ENCODE data around the gene AGPAT2. TPM values are rescaled to one million over a fixed set of nuclear protein-coding genes. Genes with fewer than 3 reads are reported as not detected.

AGPAT2 gene
- total and polyA plus RNA-seq, 2 donors from 2014 or later, result 73.4 to 83.6 TPM

DNA sequence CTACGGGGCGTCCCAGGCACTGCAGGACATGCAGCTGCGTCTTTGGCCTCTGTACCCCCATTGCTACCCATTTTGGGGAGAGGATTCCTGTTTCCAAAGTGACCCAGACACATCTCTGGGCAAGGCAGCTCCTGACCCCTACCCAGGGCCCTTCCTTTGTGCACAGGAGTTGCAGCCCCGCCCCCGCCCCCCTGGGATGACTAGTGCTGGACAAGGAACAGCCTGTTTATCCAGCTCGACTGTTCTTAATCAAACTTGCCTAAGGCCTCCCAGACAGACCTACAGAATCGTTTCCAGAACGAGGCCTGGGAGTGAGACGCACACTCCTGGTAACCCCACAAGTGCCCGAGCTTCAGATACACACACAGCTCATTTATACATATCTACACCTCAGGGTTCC is 38.4 kb upstream of the AGPAT2 start:
- peak overlapping the region in 2 of 3 donors; percentile 48 to 98 for H3K9ac ChIP-seq (ENCODE audit: low read length in 3 of 3)
- TF ChIP-seq, protein P1, sequence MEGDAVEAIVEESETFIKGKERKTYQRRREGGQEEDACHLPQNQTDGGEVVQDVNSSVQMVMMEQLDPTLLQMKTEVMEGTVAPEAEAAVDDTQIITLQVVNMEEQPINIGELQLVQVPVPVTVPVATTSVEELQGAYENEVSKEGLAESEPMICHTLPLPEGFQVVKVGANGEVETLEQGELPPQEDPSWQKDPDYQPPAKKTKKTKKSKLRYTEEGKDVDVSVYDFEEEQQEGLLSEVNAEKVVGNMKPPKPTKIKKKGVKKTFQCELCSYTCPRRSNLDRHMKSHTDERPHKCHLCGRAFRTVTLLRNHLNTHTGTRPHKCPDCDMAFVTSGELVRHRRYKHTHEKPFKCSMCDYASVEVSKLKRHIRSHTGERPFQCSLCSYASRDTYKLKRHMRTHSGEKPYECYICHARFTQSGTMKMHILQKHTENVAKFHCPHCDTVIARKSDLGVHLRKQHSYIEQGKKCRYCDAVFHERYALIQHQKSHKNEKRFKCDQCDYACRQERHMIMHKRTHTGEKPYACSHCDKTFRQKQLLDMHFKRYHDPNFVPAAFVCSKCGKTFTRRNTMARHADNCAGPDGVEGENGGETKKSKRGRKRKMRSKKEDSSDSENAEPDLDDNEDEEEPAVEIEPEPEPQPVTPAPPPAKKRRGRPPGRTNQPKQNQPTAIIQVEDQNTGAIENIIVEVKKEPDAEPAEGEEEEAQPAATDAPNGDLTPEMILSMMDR (IDR thresholded peaks at IDR 0.05; ENCODE audit: borderline replicate concordance, extremely low read depth, insufficient read depth), result no peak
- H3K4me3 ChIP-seq (ENCODE audit: low read length in 3 of 3), result peak overlapping the region in 1 of 3 donors; percentile 98
- peaks cover 4 to 32% (median 15%) of the 10 kb centered on the region in 3 donors for H3K36me3 ChIP-seq (ENCODE audit: control insufficient read depth in 2 of 3, insufficient read depth in 3 of 3, low read length in 3 of 3)
- H3K27me3 ChIP-seq (ENCODE audit: control insufficient read depth, insufficient read depth, low read length), result no peaks in the 10 kb centered on the region
- peak overlapping the region in 1 of 2 donors; percentile 44 for H3K27ac ChIP-seq (ENCODE audit: low read depth in 2 of 2, low read length in 2 of 2)
- peak in 1 of 5 donors; percentile 43 for DNase-seq
- no peak for FAIRE-seq
- peaks cover 0 to 32% (median 10%) of the 10 kb centered on the region in 3 donors for H3K4me1 ChIP-seq (ENCODE audit: control insufficient read depth in 2 of 3, insufficient read depth in 2 of 3, low read depth in 1 of 3, low read length in 3 of 3)
- intact Hi-C loops (cut with DNase I), result no loop called here
- H3K9me3 ChIP-seq (ENCODE audit: control insufficient read depth in 2 of 3, insufficient read depth in 1 of 3, low read length in 3 of 3), result no peaks in the 10 kb centered on the region

DNA sequence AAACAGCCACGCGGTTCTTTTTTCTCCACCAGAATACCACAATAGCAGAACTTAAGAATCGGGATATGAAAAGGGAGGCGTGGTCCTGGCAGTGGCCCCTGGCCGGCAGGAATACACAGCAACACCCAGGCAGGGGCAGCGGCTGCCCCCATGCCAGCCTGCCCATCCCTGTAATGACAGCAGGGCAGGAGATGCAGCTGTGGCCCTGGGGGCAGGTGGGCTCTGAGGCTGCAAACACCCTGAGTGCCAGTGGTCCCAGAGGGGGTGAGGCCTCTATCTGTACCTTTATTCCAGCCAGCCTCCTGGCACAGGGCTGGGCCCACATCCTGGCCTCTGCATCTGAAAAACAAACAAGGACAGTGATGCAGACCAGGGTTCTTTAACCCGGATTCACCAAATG is 37.5 kb upstream of the AGPAT2 start:
- H3K27ac ChIP-seq (ENCODE audit: low read depth in 2 of 2, low read length in 2 of 2), result no peak overlapping the region
- no peaks in the 10 kb centered on the region for H3K9me3 ChIP-seq (ENCODE audit: control insufficient read depth in 2 of 3, insufficient read depth in 1 of 3, low read length in 3 of 3)
- intact Hi-C loops (cut with DNase I), result no loop called here
- FAIRE-seq, result no peak
- H3K36me3 ChIP-seq (ENCODE audit: control insufficient read depth in 2 of 3, insufficient read depth in 3 of 3, low read length in 3 of 3), result peaks cover 4 to 32% (median 15%) of the 10 kb centered on the region in 3 donors
- no peaks in the 10 kb centered on the region for H3K27me3 ChIP-seq (ENCODE audit: control insufficient read depth, insufficient read depth, low read length)
- no peak for DNase-seq
- peaks cover 0 to 32% (median 10%) of the 10 kb centered on the region in 3 donors for H3K4me1 ChIP-seq (ENCODE audit: control insufficient read depth in 2 of 3, insufficient read depth in 2 of 3, low read depth in 1 of 3, low read length in 3 of 3)
- no peak overlapping the region for H3K9ac ChIP-seq (ENCODE audit: low read length in 3 of 3)
- H3K4me3 ChIP-seq (ENCODE audit: low read length in 3 of 3), result no peak overlapping the region
- TF ChIP-seq, protein P1 (IDR thresholded peaks at IDR 0.05; ENCODE audit: borderline replicate concordance, extremely low read depth, insufficient read depth), result no peak

DNA sequence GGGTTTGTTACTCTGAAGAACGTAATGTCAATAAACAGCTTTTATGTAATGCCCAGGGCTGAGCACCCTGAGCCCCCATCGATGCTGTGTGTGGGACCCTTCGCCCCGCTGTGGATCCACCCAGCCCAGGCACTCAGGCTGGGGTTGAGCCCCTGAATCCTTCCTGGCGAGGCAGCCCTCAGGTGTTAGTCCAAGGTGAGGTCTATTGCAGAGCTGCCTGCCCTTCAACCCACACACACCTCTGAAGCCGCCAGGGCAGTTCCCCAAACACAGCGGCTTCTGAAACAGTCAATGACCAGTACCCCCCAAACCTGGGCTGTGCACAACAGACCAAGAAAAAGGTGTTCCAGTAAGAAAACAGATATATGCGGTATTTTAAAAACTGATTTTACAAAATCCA is 36.7 kb upstream of the AGPAT2 start:
- Histone ChIP-seq H3K27ac (ENCODE audit: low read depth in 2 of 2, low read length in 2 of 2) (no peak overlapping the region), H3K4me3 (ENCODE audit: low read length in 3 of 3) (no peak overlapping the region), H3K27me3 (ENCODE audit: control insufficient read depth, insufficient read depth, low read length) (no peaks in the 10 kb centered on the region), H3K9ac (ENCODE audit: low read length in 3 of 3) (no peak overlapping the region), H3K9me3 (ENCODE audit: control insufficient read depth in 2 of 3, insufficient read depth in 1 of 3, low read length in 3 of 3) (no peaks in the 10 kb centered on the region), H3K4me1 (ENCODE audit: control insufficient read depth in 2 of 3, insufficient read depth in 2 of 3, low read depth in 1 of 3, low read length in 3 of 3) (peaks cover 0 to 36% (median 10%) of the 10 kb centered on the region in 3 donors), H3K36me3 (ENCODE audit: control insufficient read depth in 2 of 3, insufficient read depth in 3 of 3, low read length in 3 of 3) (peaks cover 4 to 32% (median 15%) of the 10 kb centered on the region in 3 donors)
- no peak for DNase-seq
- intact Hi-C loops (cut with DNase I), result no loop called here
- TF ChIP-seq, protein P1 (IDR thresholded peaks at IDR 0.05; ENCODE audit: borderline replicate concordance, extremely low read depth, insufficient read depth), result no peak
- FAIRE-seq, result no peak

Data from kidney (tissue), 14 donors.